A549 (cell line): ENCODE results near the gene PDE7B. TPM values are rescaled to one million over a fixed set of nuclear protein-coding genes. Genes with fewer than 3 reads are reported as not detected.

Experiments
- ATAC-seq, 2 experiments: fragments of 200-7000 bp in 1 of 2; fragments of >200 bp in 1 of 2; cut with Nextera tagmentation in 1 of 2; cut with Tn5 transposase in 1 of 2; 3 replicates each; pipeline versions ENCODE4 v1.8.0 to v1.9.1; 2018 to 2020; ENCODE audit warnings: mild to moderate bottlenecking in 1 of 2, moderate library complexity in 1 of 2
- CTCF ChIA-PET: fragments of 300-600 bp; sonication (Branson Sonifier 250); formaldehyde crosslinking; extraction: SDS; loops from one replicate; lab custom pipeline; 2021; ENCODE audit warnings: antibody characterized with exemption, inconsistent platforms; lab: Yijun Ruan, JAX
- POLR2A ChIA-PET: fragments of 350-600 bp; formaldehyde crosslinking; extraction: SDS; loops from one replicate; lab custom pipeline; 2021; ENCODE audit warnings: antibody characterized with exemption, inconsistent platforms; lab: Yijun Ruan, JAX
- DNase-seq, 2 experiments: peaks; one replicate each; pipeline versions ENCODE4 v3.0.0 to v3.0.0-alpha.2; 2011 to 2016; ENCODE audit warnings: low read depth in 1 of 2, low spot score in 1 of 2
- FAIRE-seq: peaks from 2 replicates; lab custom pipeline; 2011; peaks lifted over from hg19 to GRCh38; lab: Jason Lieb, UNC
- H3K27ac ChIP-seq, 2 experiments: fragments of >200 bp; sonication (Bioruptor Twin); formaldehyde crosslinking; 3 replicates each; pipeline ENCODE4 v1.5.1; 2016 to 2017
- H3K4me1 ChIP-seq: fragments of >200 bp; sonication (Bioruptor Twin); formaldehyde crosslinking; 3 replicates; pipeline ENCODE4 v1.6.1; 2016
- H3K4me2 ChIP-seq: fragments of >200 bp; sonication (Bioruptor Twin); formaldehyde crosslinking; 3 replicates; pipeline ENCODE4 v1.6.1; 2016
- H3K4me3 ChIP-seq: fragments of >200 bp; sonication (Bioruptor Twin); formaldehyde crosslinking; 3 replicates; pipeline ENCODE4 v1.5.1; 2016
- H3K9me3 ChIP-seq: fragments of >200 bp; sonication (Bioruptor Twin); formaldehyde crosslinking; 3 replicates; pipeline ENCODE4 v1.6.1; 2016
- CEBPB ChIP-seq, 2 experiments: fragments of >200 bp in 1 of 2; sonication (Bioruptor Twin) in 1 of 2; formaldehyde crosslinking in 1 of 2; IDR thresholded peaks; 2 replicates each; pipeline ENCODE4 v1.6.1; 2012 to 2016
- CTCF ChIP-seq: fragments of >200 bp; sonication (Bioruptor Twin); formaldehyde crosslinking; IDR thresholded peaks from 3 replicates; pipeline ENCODE4 v1.5.1; 2016
- E2F6 ChIP-seq: IDR thresholded peaks from 2 replicates; pipeline ENCODE4 v1.6.1; 2012; ENCODE audit warnings: low read depth, borderline replicate concordance
- EHF ChIP-seq: fragments of 250-450 bp; sonication (Bioruptor Pico); IDR thresholded peaks from 2 replicates; pipeline ENCODE4 v1.5.0; 2020; ENCODE audit warnings: mild to moderate bottlenecking
- ELK1 ChIP-seq: fragments of 150-350 bp; IDR thresholded peaks from 2 replicates; pipeline ENCODE4 v1.6.1; 2014; ENCODE audit warnings: low read depth, mild to moderate bottlenecking, low read length
- EP300 ChIP-seq, 2 experiments: fragments of >200 bp; sonication (Bioruptor Twin); formaldehyde crosslinking; IDR thresholded peaks; 2 replicates in 1 of 2; 3 replicates in 1 of 2; pipeline ENCODE4 v1.6.1; 2016 to 2017
- FOXS1 ChIP-seq: fragments of 250-450 bp; sonication (Bioruptor Pico); IDR thresholded peaks from 2 replicates; pipeline ENCODE4 v1.5.0; 2020; ENCODE audit warnings: mild to moderate bottlenecking, moderate library complexity
- GATA3 ChIP-seq: IDR thresholded peaks from 2 replicates; pipeline ENCODE4 v1.6.1; 2012; ENCODE audit warnings: borderline replicate concordance
- HDAC2 ChIP-seq: fragments of 200-600 bp; sonication (generic); IDR thresholded peaks from 2 replicates; pipeline ENCODE4 v1.6.1; 2016
- HOXA7 ChIP-seq: fragments of 250-450 bp; sonication (Bioruptor Pico); IDR thresholded peaks from 2 replicates; pipeline ENCODE4 v1.5.0; 2020; ENCODE audit warnings: mild to moderate bottlenecking, moderate library complexity
- JUN ChIP-seq, 2 experiments: fragments of >200 bp; sonication (Bioruptor Twin); formaldehyde crosslinking; IDR thresholded peaks; 2 replicates in 1 of 2; 3 replicates in 1 of 2; pipeline ENCODE4 v1.6.1; 2016 to 2017
- KDM5A ChIP-seq: fragments of 200-600 bp; sonication (generic); IDR thresholded peaks from 2 replicates; pipeline ENCODE4 v1.6.1; 2016; ENCODE audit warnings: antibody characterized with exemption, mild to moderate bottlenecking
- MAFK ChIP-seq: fragments of 450-650 bp; IDR thresholded peaks from 2 replicates; pipeline ENCODE4 v1.6.1; 2014; ENCODE audit not compliant: partially characterized antibody
- NFE2L2 ChIP-seq: fragments of 150-350 bp; conservative IDR thresholded peaks from 2 replicates; pipeline ENCODE4 v1.6.1; 2014; ENCODE audit warnings: low read length
- NPAS2 ChIP-seq: fragments of 250-450 bp; sonication (Bioruptor Pico); IDR thresholded peaks from 2 replicates; pipeline ENCODE4 v1.8.0; 2022; ENCODE audit warnings: mild to moderate bottlenecking, moderate library complexity, borderline replicate concordance
- NR3C1 ChIP-seq: fragments of >200 bp; sonication (Bioruptor Twin); formaldehyde crosslinking; IDR thresholded peaks from 3 replicates; pipeline ENCODE4 v1.6.1; 2017
- PBX3 ChIP-seq: IDR thresholded peaks from 2 replicates; pipeline ENCODE4 v1.6.1; 2012
- USF2 ChIP-seq: fragments of 450-650 bp; IDR thresholded peaks from 2 replicates; pipeline ENCODE4 v1.6.1; 2014; ENCODE audit warnings: antibody characterized with exemption
- ZC3H11A ChIP-seq: fragments of 450-650 bp; IDR thresholded peaks from 2 replicates; pipeline ENCODE4 v1.6.1; 2014; ENCODE audit warnings: antibody characterized with exemption, mild to moderate bottlenecking
- ZFP36 ChIP-seq: fragments of 450-650 bp; IDR thresholded peaks from 2 replicates; pipeline ENCODE4 v1.6.1; 2014; ENCODE audit warnings: borderline replicate concordance; ENCODE audit not compliant: partially characterized antibody
- ZNF302 ChIP-seq: fragments of 250-450 bp; sonication (Bioruptor Pico); IDR thresholded peaks from 2 replicates; pipeline ENCODE4 v1.9.0; 2021; ENCODE audit warnings: inconsistent platforms, mild to moderate bottlenecking, moderate library complexity
- WGBS: methylation state at CpG from one replicate; pipeline ENCODE4 v1.1.6; 2017; ENCODE audit errors: missing lambda C conversion rate; 5-methylcytosine and 5-hydroxymethylcytosine counted together
- polyA plus RNA-seq, 4 experiments: library from polyadenylated mRNA; depleted of rRNA in 3 of 4; stranded (reverse); fragments of >200 nt; fragmentation: RNase III in 1 of 4; extraction: RNeasy Plus Mini Kit Qiagen cat#74134 plus additional on column Dnase treatment in 1 of 4; gene quantifications; 2 replicates in 3 of 4; 3 replicates in 1 of 4; pipeline ENCODE4 v1.2.3, GENCODE V29; 2011 to 2017

PDE7B gene
- polyA plus RNA-seq, 2 of the 4 experiments (the other 2 are of a cell fraction), result 6.6 to 13.8 TPM

- Histone ChIP-seq H3K4me3 (no peak overlapping the region), H3K9me3 (no peaks in the 10 kb centered on the region), H3K4me2 (no peak overlapping the region), H3K27ac (no peak overlapping the region), H3K4me1 (0 out of 3 replicates have a peak, but pooled peaks cover 5% of the 10 kb centered on the region)
- POLR2A ChIA-PET, result no interaction called here
- TF ChIP-seq HOXA7 (no peak), USF2 (no peak), CTCF (no peak), CEBPB (IDR thresholded peaks at IDR 0.05) (no peak), NFE2L2 (no peak), FOXS1 (no peak), E2F6 (no peak), JUN (IDR thresholded peaks at IDR 0.05) (no peak), EP300 (IDR thresholded peaks at IDR 0.05) (no peak)
- FAIRE-seq (no peak), DNase-seq (no peak), ATAC-seq (no peak)
- WGBS, result 95% methylated on average over 6 of the region's 6 CpGs
- CTCF ChIA-PET, result interaction anchor here (0.9 to 1.0 kb wide), 2 partner anchors 18 to 401 kb away, joined by 3 read pairs; no protein-coding TSS in a partner anchor
Observed at GRCh38 chr6:135826236-135826804, 25.2 kb upstream of the PDE7B start.

- ChIA-PET POLR2A (no interaction called here), CTCF (interaction anchor here (1.2 kb wide), 1 partner anchor 102 kb away, joined by 3 read pairs; no protein-coding TSS in a partner anchor)
- ATAC-seq, result no peak
- FAIRE-seq, result no peak
- no peak overlapping the region for H3K27ac ChIP-seq
- TF ChIP-seq EHF (CRISPR knock-in tag), result no peak
- no peak for TF ChIP-seq MAFK
- TF ChIP-seq NPAS2 (CRISPR knock-in tag), result no peak
- TF ChIP-seq NR3C1, result no peak
- TF ChIP-seq PBX3, result no peak
- no peak for TF ChIP-seq ZFP36
- TF ChIP-seq ELK1, result no peak
- no peak for TF ChIP-seq ZNF302 (CRISPR knock-in tag)
- TF ChIP-seq GATA3, result no peak
- 0 out of 3 replicates have a peak, but pooled peaks cover 5% of the 10 kb centered on the region for H3K4me1 ChIP-seq
- DNase-seq, result no peak
- no peaks in the 10 kb centered on the region for H3K9me3 ChIP-seq
- H3K4me3 ChIP-seq, result no peak overlapping the region
- H3K4me2 ChIP-seq, result no peak overlapping the region
Observed at GRCh38 chr6:135828021-135828420, 23.5 kb upstream of the PDE7B start.

- ATAC-seq, result no peak
- no peak overlapping the region for H3K27ac ChIP-seq
- no peak overlapping the region for H3K4me2 ChIP-seq
- 0 out of 3 replicates have a peak, but pooled peaks cover 5% of the 10 kb centered on the region for H3K4me1 ChIP-seq
- no peak overlapping the region for H3K4me3 ChIP-seq
- CTCF ChIA-PET, result no interaction called here
- no peak for FAIRE-seq
- H3K9me3 ChIP-seq, result no peaks in the 10 kb centered on the region
- no peak for DNase-seq
- WGBS, result 76% methylated on average over 5 of the region's 5 CpGs
- POLR2A ChIA-PET, result no interaction called here
- no peak for TF ChIP-seq PBX3
- TF ChIP-seq KDM5A, result no peak
- TF ChIP-seq ELK1, result no peak
- TF ChIP-seq ZC3H11A, result no peak
- no peak for TF ChIP-seq HDAC2
- no peak for TF ChIP-seq CTCF
- TF ChIP-seq CEBPB (IDR thresholded peaks at IDR 0.05), result no peak
Observed at GRCh38 chr6:135830452-135830881, 21.0 kb upstream of the PDE7B start.
